ENCODE results near the gene GFOD2. TPM values are rescaled to one million over a fixed set of nuclear protein-coding genes. Genes with fewer than 3 reads are reported as not detected.

GFOD2 gene
- total RNA-seq, 2 experiments from 2014 or later: 16.2 to 18.0 TPM

DNA sequence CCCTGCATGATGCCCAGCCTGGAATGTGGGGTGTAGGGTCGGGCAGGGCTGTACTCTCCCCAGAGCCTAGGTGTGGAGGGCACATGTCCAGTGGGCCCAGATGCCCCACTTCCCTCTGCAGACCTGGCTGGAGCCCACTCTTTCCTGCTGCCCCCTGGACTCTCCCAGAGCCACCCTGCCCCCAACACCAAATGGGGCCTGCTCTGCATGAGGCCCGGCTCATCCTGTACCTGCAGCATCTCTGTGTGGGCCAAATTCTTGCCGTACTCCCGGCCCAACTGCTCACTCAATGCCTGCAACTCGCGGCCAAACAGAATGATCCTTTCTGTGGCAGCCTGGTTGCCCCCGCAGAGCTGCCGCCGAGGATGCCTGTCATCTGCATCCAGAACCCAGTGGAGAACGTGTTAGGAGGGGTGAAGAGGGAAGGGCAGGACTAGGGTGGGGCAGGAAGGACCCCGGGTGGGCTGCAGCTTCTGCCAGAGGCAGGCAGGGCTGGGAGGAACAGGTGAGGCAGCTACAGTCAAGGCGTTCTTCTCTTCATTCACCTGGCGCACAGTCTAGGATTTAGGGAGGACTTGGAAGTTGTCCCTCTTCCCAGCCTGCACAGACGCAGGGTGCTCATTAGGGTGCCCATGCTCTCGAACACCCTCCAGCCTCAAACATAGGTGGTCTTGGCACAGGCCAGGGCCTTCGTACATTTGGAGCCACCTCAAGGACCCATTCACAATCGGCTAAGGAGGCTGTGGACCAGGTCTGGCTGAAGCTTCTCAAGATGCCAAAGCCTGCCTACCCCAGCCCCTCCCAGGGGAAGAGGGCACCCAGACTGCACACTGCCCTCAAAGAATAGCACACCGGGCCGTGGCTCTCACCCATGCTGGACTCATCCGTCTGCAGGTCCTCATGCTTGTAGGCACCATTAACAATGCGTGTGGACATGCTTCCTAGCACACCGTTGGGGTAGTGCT lies 8.7 kb upstream of the GFOD2 start:
- Histone ChIP-seq H3K4me3 (ENCODE audit: low read depth, low read length, poor library complexity, severe bottlenecking) (no peak overlapping the region), H2AFZ (ENCODE audit: low read length) (no peak overlapping the region), H4K20me1 (ENCODE audit: insufficient read depth, low read length) (no peaks in the 10 kb centered on the region), H3K36me3 (ENCODE audit: insufficient read depth, low read length) (peaks cover 65% of the 10 kb centered on the region), H3K79me2 (ENCODE audit: insufficient read depth, low read depth, low read length) (no peaks in the 10 kb centered on the region), H3K4me1 (ENCODE audit: insufficient read depth, low read length, poor library complexity, severe bottlenecking) (peaks cover 7% of the 10 kb centered on the region), H3K9me2 (ENCODE audit: insufficient read depth, low read length) (no peaks in the 10 kb centered on the region), H3K27ac (ENCODE audit: low read depth, low read length, poor library complexity, severe bottlenecking) (no peak overlapping the region), H3K4me2 (ENCODE audit: low read length) (no peak overlapping the region), H3K9me3 (ENCODE audit: low read length) (no peaks in the 10 kb centered on the region)
- ChIA-PET CTCF (ENCODE audit: unreplicated experiment) (no interaction called here), POLR2A (interaction anchor here (0.6 kb wide), 2 partner anchors 128 to 358 kb away, joined by 3 to 11 read pairs; partner anchors contain the start of gene NFATC3)
- no peak for TF ChIP-seq EZH2phosphoT487 (IDR thresholded peaks at IDR 0.05; ENCODE audit: borderline replicate concordance, low read depth, low read length)
- TF ChIP-seq, protein P1, sequence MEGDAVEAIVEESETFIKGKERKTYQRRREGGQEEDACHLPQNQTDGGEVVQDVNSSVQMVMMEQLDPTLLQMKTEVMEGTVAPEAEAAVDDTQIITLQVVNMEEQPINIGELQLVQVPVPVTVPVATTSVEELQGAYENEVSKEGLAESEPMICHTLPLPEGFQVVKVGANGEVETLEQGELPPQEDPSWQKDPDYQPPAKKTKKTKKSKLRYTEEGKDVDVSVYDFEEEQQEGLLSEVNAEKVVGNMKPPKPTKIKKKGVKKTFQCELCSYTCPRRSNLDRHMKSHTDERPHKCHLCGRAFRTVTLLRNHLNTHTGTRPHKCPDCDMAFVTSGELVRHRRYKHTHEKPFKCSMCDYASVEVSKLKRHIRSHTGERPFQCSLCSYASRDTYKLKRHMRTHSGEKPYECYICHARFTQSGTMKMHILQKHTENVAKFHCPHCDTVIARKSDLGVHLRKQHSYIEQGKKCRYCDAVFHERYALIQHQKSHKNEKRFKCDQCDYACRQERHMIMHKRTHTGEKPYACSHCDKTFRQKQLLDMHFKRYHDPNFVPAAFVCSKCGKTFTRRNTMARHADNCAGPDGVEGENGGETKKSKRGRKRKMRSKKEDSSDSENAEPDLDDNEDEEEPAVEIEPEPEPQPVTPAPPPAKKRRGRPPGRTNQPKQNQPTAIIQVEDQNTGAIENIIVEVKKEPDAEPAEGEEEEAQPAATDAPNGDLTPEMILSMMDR (conservative IDR thresholded peaks at IDR 0.05; ENCODE audit: low read length): no peak
- intact Hi-C loops (cut with micrococcal nuclease; ENCODE audit: unreplicated experiment): no loop called here
- DNase-seq (ENCODE audit: low spot score): no peak
- no TSS peak for BruUV-seq (replicated peaks)

DNA sequence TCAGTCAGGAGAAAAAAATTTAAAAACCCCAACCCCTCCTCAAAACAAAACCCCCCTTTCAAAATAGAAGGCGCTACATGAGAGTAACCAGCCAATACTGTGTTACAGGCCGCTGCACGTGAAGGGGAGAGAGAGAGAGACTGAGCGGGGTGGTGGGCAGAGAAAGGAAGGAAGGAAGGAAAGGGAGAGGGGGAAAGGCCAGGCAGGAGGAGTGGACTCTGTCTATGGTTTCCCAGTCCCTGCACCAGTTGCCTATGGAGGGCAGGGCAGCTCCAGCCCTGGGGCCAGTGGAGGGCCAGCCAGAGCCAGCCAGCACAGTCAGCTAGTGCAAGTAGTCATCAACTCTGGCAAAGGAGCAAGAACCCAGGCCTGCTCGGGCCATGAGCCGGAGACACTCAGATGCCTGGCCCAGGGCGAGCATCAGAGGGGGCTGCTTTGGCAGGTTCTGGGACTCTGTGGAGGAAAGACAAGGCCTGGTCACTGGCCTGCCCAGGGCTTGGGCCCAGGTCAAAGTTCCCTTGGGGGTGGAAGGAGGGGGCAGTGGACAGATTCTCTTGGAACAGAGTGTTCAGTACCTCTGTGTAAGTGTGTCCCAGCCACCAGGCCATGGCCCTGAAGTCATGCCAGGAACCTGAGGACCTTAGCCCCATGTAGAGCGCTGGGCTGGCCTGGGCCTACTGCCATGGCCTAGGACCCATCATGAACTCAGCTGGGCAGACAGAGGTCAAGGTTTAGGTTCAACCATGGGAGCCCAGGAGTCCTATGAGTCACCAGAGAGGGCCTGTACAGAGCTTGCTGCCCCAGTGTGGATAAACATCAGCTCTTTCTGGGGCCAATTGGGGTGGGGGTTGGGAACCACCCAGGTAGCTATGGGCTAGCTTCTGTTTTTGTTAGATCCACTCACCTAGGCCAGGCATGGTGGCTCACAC lies 7.3 kb upstream of the GFOD2 start:
- CTCF ChIA-PET (ENCODE audit: unreplicated experiment): no interaction called here
- POLR2A ChIA-PET: interaction anchor here (0.5 to 1.6 kb wide), 3 partner anchors 16 to 50 kb away, joined by 3 read pairs; no protein-coding TSS in a partner anchor

More for the DNA sequence above, 7.3 kb upstream of the GFOD2 start:
- peaks cover 9% of the 10 kb centered on the region for H3K4me1 ChIP-seq (ENCODE audit: insufficient read depth, low read length, poor library complexity, severe bottlenecking)
- no peak overlapping the region for H2AFZ ChIP-seq (ENCODE audit: low read length)
- H3K27ac ChIP-seq (ENCODE audit: low read depth, low read length, poor library complexity, severe bottlenecking): no peak overlapping the region
- intact Hi-C loops (cut with micrococcal nuclease; ENCODE audit: unreplicated experiment): no loop called here
- H3K79me2 ChIP-seq (ENCODE audit: insufficient read depth, low read depth, low read length): no peaks in the 10 kb centered on the region
- H4K20me1 ChIP-seq (ENCODE audit: insufficient read depth, low read length): no peaks in the 10 kb centered on the region
- H3K4me3 ChIP-seq (ENCODE audit: low read depth, low read length, poor library complexity, severe bottlenecking): no peak overlapping the region
- H3K9me2 ChIP-seq (ENCODE audit: insufficient read depth, low read length): no peaks in the 10 kb centered on the region
- H3K36me3 ChIP-seq (ENCODE audit: insufficient read depth, low read length): peaks cover 65% of the 10 kb centered on the region
- DNase-seq (ENCODE audit: low spot score): no peak
- BruUV-seq (replicated peaks): no TSS peak
- H3K9me3 ChIP-seq (ENCODE audit: low read length): no peaks in the 10 kb centered on the region
- no peak overlapping the region for H3K4me2 ChIP-seq (ENCODE audit: low read length)
- TF ChIP-seq, protein P1 (conservative IDR thresholded peaks at IDR 0.05; ENCODE audit: low read length): no peak
- TF ChIP-seq EZH2phosphoT487 (IDR thresholded peaks at IDR 0.05; ENCODE audit: borderline replicate concordance, low read depth, low read length): no peak

Measured in OCI-LY7 (cell line).